Spleen (tissue), 11 donors: ENCODE results near the gene FAM240A. TPM values are rescaled to one million over a fixed set of nuclear protein-coding genes. Genes with fewer than 3 reads are reported as not detected.

Experiments used
- DNase-seq: peaks from one replicate; pipeline ENCODE4 v3.0.0-alpha.2; 2020
- H3K27ac ChIP-seq, 8 donors: fragments of 200-600 bp; sonication (generic) in 7 of 8; 1 replicate in 4 of 8; 2 replicates in 4 of 8; pipeline versions ENCODE4 v1.5.0 to v1.8.0; 2016 to 2021; ENCODE audit warnings: inconsistent platforms in 4 of 8, mild to moderate bottlenecking in 4 of 8, moderate library complexity in 1 of 8
- H3K27me3 ChIP-seq, 7 donors: fragments of 200-600 bp; sonication (generic) in 6 of 7; replicated peaks in 1 of 7; 1 replicate in 4 of 7; 2 replicates in 3 of 7; pipeline versions ENCODE4 v1.5.0 to v1.8.0; 2016 to 2021; ENCODE audit warnings: inconsistent platforms in 3 of 7, mild to moderate bottlenecking in 1 of 7
- H3K36me3 ChIP-seq, 6 donors: fragments of 200-600 bp; sonication (generic) in 5 of 6; 1 replicate in 4 of 6; 2 replicates in 2 of 6; pipeline versions ENCODE4 v1.5.0 to v1.8.0; 2016 to 2021; ENCODE audit warnings: inconsistent platforms in 2 of 6
- H3K4me1 ChIP-seq, 6 donors: fragments of 200-600 bp; sonication (generic) in 5 of 6; 1 replicate in 3 of 6; 2 replicates in 3 of 6; pipeline versions ENCODE4 v1.5.0 to v1.8.0; 2016 to 2021; ENCODE audit warnings: inconsistent platforms in 3 of 6
- H3K4me3 ChIP-seq, 8 donors: fragments of 200-600 bp; sonication (generic) in 7 of 8; 1 replicate in 4 of 8; 2 replicates in 4 of 8; pipeline versions ENCODE4 v1.5.0 to v1.8.0; 2016 to 2021; ENCODE audit warnings: inconsistent platforms in 4 of 8, mild to moderate bottlenecking in 4 of 8, moderate library complexity in 2 of 8
- H3K9me3 ChIP-seq, 8 donors: fragments of 200-600 bp; sonication (generic) in 7 of 8; 1 replicate in 4 of 8; 2 replicates in 4 of 8; pipeline versions ENCODE4 v1.5.0 to v1.8.0; 2016 to 2021; ENCODE audit warnings: inconsistent platforms in 4 of 8
- POLR2A ChIP-seq, 3 donors: fragments of 450-650 bp; IDR thresholded peaks; one replicate each; pipeline ENCODE4 v1.5.1; 2017; ENCODE audit warnings: antibody characterized with exemption in 3 of 3, mild to moderate bottlenecking in 1 of 3
- POLR2AphosphoS5 ChIP-seq, 3 donors: sonication (generic); formaldehyde crosslinking; IDR thresholded peaks; one replicate each; pipeline ENCODE4 v1.5.1; 2017; ENCODE audit warnings: antibody characterized with exemption in 3 of 3
- WGBS, 5 donors: extraction: QIAGEN DNeasy Blood & Tissue Kit in 3 of 5; methylation state at CpG; one replicate each; pipeline versions ENCODE4 v1.1.5 to v1.1.7; 2013 to 2018; 5-methylcytosine and 5-hydroxymethylcytosine counted together
- intact Hi-C: fragments of 100-400 bp; cut with DNase I; formaldehyde crosslinking; loops from one replicate; pipeline ENCODE4 v1.15.0; 2023; ENCODE audit warnings: low total_unique reads
- polyA plus RNA-seq, 3 donors: library from polyadenylated mRNA; stranded (reverse); fragments of 200-250 nt; gene quantifications; one replicate each; pipeline ENCODE4 v1.2.1, GENCODE V29; 2013
- total RNA-seq, 7 donors: library from RNA; depleted of rRNA in 3 of 7; stranded (reverse); fragments of >200 nt in 3 of 7; fragmentation: NEBNext Ultra II Directional in 4 of 7; extraction: Animal tissue kit (Norgen Biotek cat#: 25700) in 4 of 7; gene quantifications; one replicate each; pipeline versions ENCODE4 v1.1.0 to v1.2.1, GENCODE V29; 2016 to 2021
- TF ChIP-seq, protein P1 (sequence below), 11 experiments: fragments of 200-600 bp in 7 of 11; fragments of 450-650 bp in 4 of 11; sonication (generic) in 4 of 11; IDR thresholded peaks in 8 of 11; conservative IDR thresholded peaks in 3 of 11; 1 replicate in 7 of 11; 2 replicates in 4 of 11; pipeline versions ENCODE4 v1.4.0 to v1.8.0; 2016 to 2021; ENCODE audit warnings: antibody characterized with exemption in 11 of 11, inconsistent platforms in 4 of 11, mild to moderate bottlenecking in 1 of 11
- donor health status: healthy with polysubstance abuse.
- donor health status: DM: no; HTN: no; CAD: no; lungs with moderate emphysema.
- donor health status: DM: no; HTN: no; CAD: no.
- donor health status: Bipolar disorder and iron deficiency.
- donor health status: healthy.
- donor health status: DM: no; HTN: no; CAD: no.
- donor health status: DM: yes; HTN: yes; CAD: no.

The FAM240A gene
- total and polyA plus RNA-seq, 10 donors, result 0.13 TPM; not detected in 9

DNA sequence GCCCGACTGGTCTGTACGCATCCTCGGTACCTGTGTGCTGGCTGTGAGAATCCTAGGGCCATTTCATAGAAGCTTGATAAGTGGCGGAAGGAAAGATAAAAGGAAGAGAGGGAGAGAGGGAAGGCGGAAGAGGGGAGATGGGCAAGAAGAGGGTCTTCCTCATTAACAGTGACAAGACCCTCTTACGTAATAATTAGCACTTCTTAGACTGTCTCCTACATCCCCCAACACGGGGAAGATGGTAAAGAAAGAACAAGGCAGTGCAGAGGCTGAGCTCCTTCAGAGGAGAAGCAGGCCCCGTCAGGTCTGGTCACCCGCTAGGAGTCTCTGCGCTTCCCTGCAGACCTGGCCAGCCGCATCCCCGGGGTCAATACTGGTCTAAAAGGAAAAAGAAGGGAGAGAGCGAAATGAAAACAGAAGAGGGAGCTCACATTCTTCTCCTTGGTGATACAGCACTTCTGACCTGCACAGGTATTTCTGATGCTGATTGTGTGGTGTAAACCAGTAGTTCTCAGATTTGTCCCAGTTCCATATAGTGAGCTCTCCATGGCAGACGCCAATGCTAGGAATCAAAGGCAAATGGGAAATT lies 19.0 kb upstream of the FAM240A start:
- Histone ChIP-seq H3K9me3 (peaks cover 0 to 4% (median 2%) of the 10 kb centered on the region in 8 donors), H3K36me3 (no peaks in the 10 kb centered on the region), H3K27me3 (no peaks in the 10 kb centered on the region), H3K4me1 (no peaks in the 10 kb centered on the region), H3K4me3 (no peak overlapping the region), H3K27ac (no peak overlapping the region)
- DNase-seq, result no peak
- 87 to 95% (median 91%) methylated on average over 14 of the region's 14 CpGs for WGBS, 5 donors
- intact Hi-C loops, result no loop called here
- TF ChIP-seq POLR2A (IDR thresholded peaks at IDR 0.05) (no peak), POLR2AphosphoS5 (IDR thresholded peaks at IDR 0.05) (no peak)
- TF ChIP-seq, protein P1, sequence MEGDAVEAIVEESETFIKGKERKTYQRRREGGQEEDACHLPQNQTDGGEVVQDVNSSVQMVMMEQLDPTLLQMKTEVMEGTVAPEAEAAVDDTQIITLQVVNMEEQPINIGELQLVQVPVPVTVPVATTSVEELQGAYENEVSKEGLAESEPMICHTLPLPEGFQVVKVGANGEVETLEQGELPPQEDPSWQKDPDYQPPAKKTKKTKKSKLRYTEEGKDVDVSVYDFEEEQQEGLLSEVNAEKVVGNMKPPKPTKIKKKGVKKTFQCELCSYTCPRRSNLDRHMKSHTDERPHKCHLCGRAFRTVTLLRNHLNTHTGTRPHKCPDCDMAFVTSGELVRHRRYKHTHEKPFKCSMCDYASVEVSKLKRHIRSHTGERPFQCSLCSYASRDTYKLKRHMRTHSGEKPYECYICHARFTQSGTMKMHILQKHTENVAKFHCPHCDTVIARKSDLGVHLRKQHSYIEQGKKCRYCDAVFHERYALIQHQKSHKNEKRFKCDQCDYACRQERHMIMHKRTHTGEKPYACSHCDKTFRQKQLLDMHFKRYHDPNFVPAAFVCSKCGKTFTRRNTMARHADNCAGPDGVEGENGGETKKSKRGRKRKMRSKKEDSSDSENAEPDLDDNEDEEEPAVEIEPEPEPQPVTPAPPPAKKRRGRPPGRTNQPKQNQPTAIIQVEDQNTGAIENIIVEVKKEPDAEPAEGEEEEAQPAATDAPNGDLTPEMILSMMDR (IDR thresholded peaks at IDR 0.05 in 8 of 11, conservative IDR thresholded peaks at IDR 0.05 in 3 of 11), result no peak

DNA sequence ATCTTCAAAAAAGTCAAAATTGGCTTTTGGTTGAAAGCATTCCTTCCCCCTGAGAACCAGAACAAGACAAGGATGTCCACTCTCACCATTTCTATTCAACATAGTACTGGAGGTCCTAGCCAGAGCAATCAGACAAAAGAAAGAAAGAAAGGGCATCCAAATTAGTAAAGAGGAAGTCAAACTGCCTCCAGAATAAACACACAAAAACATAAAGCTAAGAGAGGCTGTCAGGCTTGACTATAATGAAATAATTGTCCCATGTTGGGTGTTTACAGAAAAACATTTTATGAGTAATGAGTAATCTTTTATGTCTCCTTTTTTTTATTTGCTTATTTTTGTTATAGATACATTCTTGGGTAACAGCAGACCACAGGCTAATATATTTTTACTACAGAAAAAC lies 18.3 kb upstream of the FAM240A start:
- TF ChIP-seq POLR2AphosphoS5 (IDR thresholded peaks at IDR 0.05) (no peak), POLR2A (IDR thresholded peaks at IDR 0.05) (no peak)
- TF ChIP-seq, protein P1 (IDR thresholded peaks at IDR 0.05 in 8 of 11, conservative IDR thresholded peaks at IDR 0.05 in 3 of 11), result no peak
- Histone ChIP-seq H3K4me1 (no peaks in the 10 kb centered on the region), H3K4me3 (no peak overlapping the region), H3K9me3 (peaks cover 0 to 4% (median 2%) of the 10 kb centered on the region in 8 donors), H3K27ac (no peak overlapping the region), H3K27me3 (no peaks in the 10 kb centered on the region), H3K36me3 (no peaks in the 10 kb centered on the region)
- no peak for DNase-seq
- intact Hi-C loops, result no loop called here

DNA sequence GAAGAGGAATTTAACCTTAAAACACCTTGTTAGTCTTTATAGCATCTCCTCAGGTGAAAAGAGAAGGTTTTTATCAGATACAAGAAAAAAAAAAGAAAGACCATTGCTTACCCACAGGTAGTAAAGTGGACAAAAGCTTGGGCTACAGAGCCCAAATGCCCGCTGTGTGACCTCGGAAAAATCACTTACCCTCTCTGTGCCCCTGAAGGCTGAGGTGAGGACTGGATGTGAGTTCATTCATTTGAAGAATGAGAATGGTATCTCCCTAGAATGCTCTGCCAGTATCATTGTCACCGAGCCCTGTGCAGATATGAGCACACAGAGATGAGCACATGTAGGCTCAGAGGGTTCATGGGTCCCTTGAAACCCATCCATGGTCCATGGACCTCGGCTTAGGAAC lies 17.6 kb upstream of the FAM240A start:
- DNase-seq, result no peak
- H3K36me3 ChIP-seq, result no peaks in the 10 kb centered on the region
- H3K9me3 ChIP-seq, result peaks cover 0 to 4% (median 2%) of the 10 kb centered on the region in 8 donors
- H3K4me3 ChIP-seq, result no peak overlapping the region
- no peak overlapping the region for H3K27ac ChIP-seq
- H3K27me3 ChIP-seq, result no peaks in the 10 kb centered on the region
- WGBS, 5 donors, result 85 to 99% (median 91%) methylated on average over 4 of the region's 4 CpGs
- H3K4me1 ChIP-seq, result no peaks in the 10 kb centered on the region
- intact Hi-C loops, result no loop called here
- TF ChIP-seq, protein P1 (IDR thresholded peaks at IDR 0.05 in 8 of 11, conservative IDR thresholded peaks at IDR 0.05 in 3 of 11), result no peak
- no peak for TF ChIP-seq POLR2AphosphoS5 (IDR thresholded peaks at IDR 0.05)
- TF ChIP-seq POLR2A (IDR thresholded peaks at IDR 0.05), result no peak

DNA sequence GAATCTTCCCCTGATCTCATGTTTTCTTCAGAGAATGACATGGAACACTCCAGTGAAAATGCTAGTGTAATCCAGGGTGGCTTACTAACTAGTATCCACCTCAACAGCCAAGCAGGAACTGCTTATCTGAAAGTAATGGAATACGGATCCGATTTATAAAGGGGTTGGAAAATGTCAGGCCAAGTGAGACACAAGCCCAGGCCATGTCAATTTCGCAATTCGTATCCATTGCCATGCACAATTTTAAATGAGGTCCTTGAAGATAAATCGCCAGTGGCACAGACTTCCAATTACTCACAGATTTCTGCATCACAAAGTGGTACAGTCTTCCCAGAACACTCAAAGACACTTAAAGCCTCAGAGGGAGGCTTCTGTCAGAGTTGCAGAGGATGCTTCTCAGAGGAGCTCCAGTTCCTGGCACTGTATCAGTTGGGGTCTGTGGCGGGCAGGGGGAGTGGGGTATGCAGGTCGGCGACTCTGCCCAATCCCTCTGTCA lies 16.5 kb upstream of the FAM240A start:
- no peaks in the 10 kb centered on the region for H3K36me3 ChIP-seq
- intact Hi-C loops, result no loop called here
- H3K27me3 ChIP-seq, result no peaks in the 10 kb centered on the region
- TF ChIP-seq POLR2A (IDR thresholded peaks at IDR 0.05), result no peak
- TF ChIP-seq POLR2AphosphoS5 (IDR thresholded peaks at IDR 0.05), result no peak
- TF ChIP-seq, protein P1 (IDR thresholded peaks at IDR 0.05 in 8 of 11, conservative IDR thresholded peaks at IDR 0.05 in 3 of 11), result no peak
- H3K4me3 ChIP-seq, result no peak overlapping the region
- no peaks in the 10 kb centered on the region for H3K4me1 ChIP-seq
- no peak for DNase-seq
- 85 to 90% (median 87%) methylated on average over 8 of the region's 8 CpGs for WGBS, 5 donors
- H3K27ac ChIP-seq, result no peak overlapping the region
- H3K9me3 ChIP-seq, result peaks cover 0 to 4% (median 0%) of the 10 kb centered on the region in 8 donors
